GM19372 (cell line): ENCODE results near the gene ASZ1.

Source experiments
- ATAC-seq: cut with Tn5 transposase; IDR thresholded peaks from one replicate; pipeline ENCODE4 v1.9.1; 2021; ENCODE audit warnings: mild to moderate bottlenecking, low read depth, moderate library complexity; ENCODE audit not compliant: unreplicated experiment

ASZ1 gene

DNA sequence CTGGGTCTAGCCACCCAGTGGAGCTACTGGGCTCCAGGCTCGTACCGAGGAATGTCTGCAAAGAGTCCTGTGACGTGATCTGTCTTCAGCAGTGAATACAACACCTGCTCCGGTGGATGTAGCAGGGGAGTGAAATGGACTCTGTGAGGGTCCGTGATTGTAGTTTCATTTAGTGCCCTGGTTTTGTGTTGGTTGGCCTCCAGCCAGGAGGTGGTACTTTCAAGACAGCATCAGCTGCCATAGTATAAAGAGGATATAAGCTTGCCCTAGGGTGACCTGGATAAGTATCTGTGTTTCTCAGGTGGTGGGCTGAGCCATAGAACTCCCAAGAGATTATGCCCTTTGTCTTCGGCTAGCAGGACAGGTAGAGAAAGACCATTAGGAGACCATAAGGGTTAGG, 79.8 kb downstream of the ASZ1 start:
- no peak for ATAC-seq

GRCh38 chr7:117346161-117346560, 81.1 kb downstream of the ASZ1 start:
- no peak for ATAC-seq

GRCh38 chr7:117338020-117338419, 89.3 kb downstream of the ASZ1 start:
- ATAC-seq, result no peak

DNA sequence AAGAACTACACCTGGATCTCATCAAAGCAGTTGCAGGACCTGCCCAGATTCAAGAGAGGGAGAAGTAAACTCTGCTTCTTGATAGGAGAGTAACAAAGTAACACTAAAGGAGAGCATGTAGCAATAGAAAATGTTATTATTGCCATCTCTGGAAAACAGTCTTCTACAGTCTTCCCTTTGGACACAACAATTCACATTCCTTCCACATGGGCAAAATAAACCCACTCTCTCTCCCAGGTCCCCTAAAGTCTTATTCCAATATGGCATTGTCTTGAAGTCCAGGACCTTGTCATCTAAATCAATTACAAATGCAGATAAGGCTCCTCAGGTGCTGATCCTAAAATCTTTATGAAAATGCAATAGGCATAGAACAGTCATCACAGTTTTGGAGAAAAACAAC, 94.1 kb downstream of the ASZ1 start:
- ATAC-seq, result no peak

DNA sequence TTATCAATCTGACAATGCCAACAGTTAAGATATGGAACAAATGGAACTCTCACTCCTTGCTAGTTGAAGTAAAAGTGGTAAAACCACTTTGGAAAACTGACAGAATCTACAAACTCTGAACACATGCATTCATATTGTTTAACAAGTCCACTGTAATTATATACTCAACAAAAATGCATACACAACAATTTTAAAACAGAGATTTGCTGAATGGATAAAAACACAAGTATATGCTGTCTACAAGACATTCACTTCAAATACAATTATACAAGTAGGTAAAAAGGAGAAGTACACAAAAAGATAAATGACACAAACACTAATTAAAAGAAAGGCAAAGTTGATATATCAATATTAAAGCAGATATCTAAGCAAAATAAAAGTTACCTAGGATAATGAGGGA, 95.3 kb downstream of the ASZ1 start:
- ATAC-seq, result no peak

GRCh38 chr7:117325836-117326235, 101.5 kb downstream of the ASZ1 start:
- ATAC-seq, result no peak

DNA sequence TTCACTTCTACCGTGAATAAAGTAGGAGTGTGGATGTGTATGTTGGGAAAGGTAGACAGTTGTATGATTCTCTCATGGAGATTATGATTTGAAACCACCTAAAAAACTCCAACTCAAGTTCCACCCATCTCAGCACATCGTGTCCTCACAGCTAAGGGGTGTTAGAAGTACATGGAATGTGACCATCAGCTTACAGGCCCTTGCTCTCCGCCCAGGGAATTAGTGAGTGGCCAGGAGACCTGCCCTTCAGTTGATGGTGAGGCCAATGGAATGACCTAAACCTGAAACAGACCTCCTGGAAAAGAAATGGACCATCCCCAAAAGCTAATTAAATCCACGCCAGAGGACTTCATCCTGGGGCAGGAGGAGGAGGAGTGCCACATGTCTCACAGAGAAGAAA, 102.3 kb downstream of the ASZ1 start:
- ATAC-seq, result no peak

DNA sequence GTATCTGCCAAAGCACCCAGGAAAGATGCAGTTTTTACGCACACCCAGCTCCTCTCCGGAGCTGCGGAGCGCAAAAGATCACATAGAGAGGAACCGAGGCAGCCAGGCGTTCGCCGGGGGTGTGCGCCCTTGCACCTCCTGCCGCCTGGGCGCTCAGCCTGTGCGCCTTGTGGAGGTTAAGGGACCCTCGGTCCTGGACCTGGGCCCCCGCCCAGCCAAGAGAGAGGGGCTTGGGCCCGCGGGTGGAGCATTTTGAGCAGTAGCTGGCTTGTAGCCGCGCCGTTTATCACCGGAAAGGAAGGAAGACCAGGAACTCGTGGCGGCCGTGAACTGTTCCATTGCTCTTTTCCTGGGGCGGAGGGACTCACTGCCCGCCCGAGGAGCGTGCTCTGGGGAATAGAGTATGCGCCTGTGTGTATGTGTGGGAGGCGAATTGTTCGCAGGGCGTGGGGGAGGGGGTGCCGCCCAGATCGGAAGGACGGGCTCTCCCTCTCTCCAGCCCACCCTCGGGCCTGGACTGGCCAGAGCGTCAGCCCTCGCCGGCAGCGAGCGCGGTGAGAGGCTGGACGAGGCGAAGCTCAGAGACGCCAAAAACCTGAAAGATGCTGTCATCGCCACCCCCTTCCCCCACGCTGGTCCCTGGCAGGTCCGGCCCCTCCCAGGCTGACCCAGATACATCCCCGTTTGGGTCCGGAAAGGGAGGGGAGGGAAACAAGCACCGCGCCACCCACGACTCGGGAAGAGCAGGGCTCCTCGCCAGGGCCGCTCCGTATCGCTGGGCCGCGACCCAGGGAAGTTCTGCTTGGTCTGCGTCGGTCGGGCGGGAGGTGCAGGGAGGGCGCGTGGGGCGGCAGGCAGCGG, 103.2 kb downstream of the ASZ1 start:
- ATAC-seq, result no peak

DNA sequence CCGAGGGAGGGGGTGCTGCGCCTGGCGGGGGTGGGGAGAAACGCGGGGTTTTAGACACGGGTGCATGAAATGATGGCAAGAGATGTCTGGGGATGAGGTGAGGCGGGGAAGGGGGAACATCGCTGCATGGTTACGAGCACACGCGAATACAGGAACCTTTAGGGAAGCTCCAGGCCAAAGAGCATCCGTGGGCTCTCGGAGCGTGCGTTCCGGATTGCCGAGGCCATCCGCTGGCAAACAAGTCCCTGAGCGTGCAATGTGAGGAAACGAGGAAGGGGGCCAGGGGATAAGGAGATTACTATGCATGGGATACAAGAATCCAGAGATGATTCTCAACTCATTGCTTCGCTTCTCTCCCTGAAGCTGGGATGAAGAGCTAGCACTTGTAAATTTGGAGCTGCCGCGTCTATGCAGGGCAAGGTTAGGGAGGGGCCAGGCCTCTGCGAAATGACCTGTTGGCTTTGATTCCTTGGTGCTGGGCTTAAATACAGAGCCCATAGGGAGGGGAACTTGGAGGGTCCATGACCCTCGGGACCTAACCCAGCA, 103.9 kb downstream of the ASZ1 start:
- no peak for ATAC-seq

DNA sequence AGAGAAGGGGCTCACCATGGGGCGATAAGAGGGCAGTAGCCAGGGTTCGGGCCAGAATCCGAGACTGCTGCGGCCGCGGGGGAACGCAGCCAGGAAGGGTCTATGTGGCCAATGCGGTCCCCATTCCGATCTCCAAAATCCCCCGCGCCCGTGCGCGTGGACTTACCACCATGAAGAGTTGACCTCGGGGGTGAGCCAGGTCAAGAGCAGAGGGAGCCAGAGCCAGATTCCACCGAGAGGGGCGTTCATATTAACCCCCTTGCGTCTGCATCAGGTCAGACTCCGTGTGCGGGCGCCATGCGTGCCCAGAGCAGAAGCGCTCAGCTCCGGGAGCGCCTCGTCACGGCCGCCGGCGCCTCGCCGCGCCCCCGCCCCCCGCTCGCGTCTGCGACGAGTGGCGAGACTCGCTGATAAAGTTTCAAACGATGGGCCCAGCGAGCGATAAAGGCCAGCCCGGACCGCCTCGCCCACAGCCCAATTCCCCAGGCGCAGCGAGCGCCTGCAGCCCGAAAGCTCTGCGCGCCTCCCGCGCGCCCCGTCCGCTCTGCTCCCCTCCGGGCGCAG, 104.5 kb downstream of the ASZ1 start, which contains the start of gene WNT2:
TSS of gene WNT2 (minus strand) at position 318 of the 564 bp plus-strand sequence. CDS start at position 249, 69 bp downstream.
- ATAC-seq, result no peak

GRCh38 chr7:117320523-117320922, 106.8 kb downstream of the ASZ1 start:
- ATAC-seq, result no peak

- ATAC-seq, result no peak
Observed at GRCh38 chr7:117319181-117319580, 108.1 kb downstream of the ASZ1 start.

DNA sequence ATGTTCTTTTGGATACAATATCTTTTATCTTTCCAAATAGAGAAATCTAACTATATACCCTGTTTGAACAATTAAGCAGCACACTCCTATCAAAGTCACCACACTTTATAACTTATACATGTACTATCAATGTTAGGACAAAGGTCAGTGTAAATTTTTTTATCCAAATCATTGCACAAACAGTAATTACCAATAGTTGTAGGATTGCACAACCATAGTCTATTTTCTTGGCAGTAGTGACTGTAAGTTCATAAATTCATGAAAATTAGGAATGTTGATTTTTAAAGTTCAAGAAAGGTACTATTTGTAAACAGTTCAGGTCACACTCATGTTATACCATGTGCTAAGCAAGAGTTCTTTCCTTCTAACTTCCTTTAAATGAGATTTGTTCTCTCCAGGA, 113.7 kb downstream of the ASZ1 start:
- no peak for ATAC-seq
